ENCODE data around the gene FRMD4B. TPM values are rescaled to one million over a fixed set of nuclear protein-coding genes. Genes with fewer than 3 reads are reported as not detected.

Gene FRMD4B
- polyA plus RNA-seq, 2 of the 4 experiments (the other 2 are of a cell fraction) = 0.92 to 5.9 TPM

GRCh38 chr3:69255928-69256327, 130.0 kb downstream of the FRMD4B start:
- POLR2A ChIA-PET = no interaction called here
- TF ChIP-seq MAZ (IDR thresholded peaks at IDR 0.05; ENCODE audit: borderline replicate concordance, low read depth, low read length) (no peak), CBX8 (IDR thresholded peaks at IDR 0.05) (no peak), CTCF (IDR thresholded peaks at IDR 0.05) (no peak), GATA3 (IDR thresholded peaks at IDR 0.05; ENCODE audit: borderline replicate concordance) (no peak), NR3C1 (IDR thresholded peaks at IDR 0.05) (no peak), ZNF302 (CRISPR knock-in tag; IDR thresholded peaks at IDR 0.05) (no peak), ZFP36 (IDR thresholded peaks at IDR 0.05; ENCODE audit: borderline replicate concordance, partially characterized antibody) (no peak), TFCP2L1 (CRISPR knock-in tag; IDR thresholded peaks at IDR 0.05) (no peak)
- TF ChIP-seq, protein P1, sequence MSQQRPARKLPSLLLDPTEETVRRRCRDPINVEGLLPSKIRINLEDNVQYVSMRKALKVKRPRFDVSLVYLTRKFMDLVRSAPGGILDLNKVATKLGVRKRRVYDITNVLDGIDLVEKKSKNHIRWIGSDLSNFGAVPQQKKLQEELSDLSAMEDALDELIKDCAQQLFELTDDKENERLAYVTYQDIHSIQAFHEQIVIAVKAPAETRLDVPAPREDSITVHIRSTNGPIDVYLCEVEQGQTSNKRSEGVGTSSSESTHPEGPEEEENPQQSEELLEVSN (IDR thresholded peaks at IDR 0.05; ENCODE audit: borderline replicate concordance, low read depth) = no peak
- Histone ChIP-seq H3K27ac (no peak overlapping the region), H3K4me3 (no peak overlapping the region), H3K4me2 (no peak overlapping the region), H3K9me3 (no peaks in the 10 kb centered on the region), H3K4me1 (no peaks in the 10 kb centered on the region)
- ATAC-seq (no peak), FAIRE-seq (no peak), DNase-seq (ENCODE audit: low read depth in 1 of 2, low spot score in 1 of 2) (no peak)
- 38% methylated on average over 3 of the region's 3 CpGs for WGBS (ENCODE audit: missing lambda C conversion rate)
- CTCF ChIA-PET = no interaction called here

- Histone ChIP-seq H3K9me3 (no peaks in the 10 kb centered on the region), H3K4me1 (no peaks in the 10 kb centered on the region), H3K27ac (no peak overlapping the region), H3K4me3 (no peak overlapping the region), H3K4me2 (no peak overlapping the region)
- ChIA-PET POLR2A (no interaction called here), CTCF (interaction anchor here (1.1 to 1.4 kb wide), 2 partner anchors 32 to 93 kb away, joined by 3 to 4 read pairs; no protein-coding TSS in a partner anchor)
- DNase-seq (ENCODE audit: low read depth in 1 of 2, low spot score in 1 of 2) (no peak), ATAC-seq (no peak), FAIRE-seq (no peak)
- TF ChIP-seq ZNF302 (CRISPR knock-in tag; IDR thresholded peaks at IDR 0.05) (no peak), HES2 (IDR thresholded peaks at IDR 0.05) (no peak), EHF (CRISPR knock-in tag; IDR thresholded peaks at IDR 0.05) (no peak), POLR2A (IDR thresholded peaks at IDR 0.05; ENCODE audit: low read length) (no peak), KDM5A (IDR thresholded peaks at IDR 0.05) (no peak), POLR2AphosphoS2 (conservative IDR thresholded peaks at IDR 0.05; ENCODE audit: low read length) (no peak), ESRRA (IDR thresholded peaks at IDR 0.05; ENCODE audit: borderline replicate concordance, low read length) (no peak), EP300 (IDR thresholded peaks at IDR 0.05) (no peak), BHLHE40 (IDR thresholded peaks at IDR 0.05; ENCODE audit: low read depth, low read length) (no peak), SMC3 (IDR thresholded peaks at IDR 0.05) (no peak), ZC3H11A (IDR thresholded peaks at IDR 0.05) (no peak), HDAC2 (IDR thresholded peaks at IDR 0.05) (no peak), MYC (IDR thresholded peaks at IDR 0.05; ENCODE audit: borderline replicate concordance, low read length) (no peak), HMGXB4 (CRISPR knock-in tag; IDR thresholded peaks at IDR 0.05; ENCODE audit: borderline replicate concordance) (no peak)
- TF ChIP-seq, protein P2, sequence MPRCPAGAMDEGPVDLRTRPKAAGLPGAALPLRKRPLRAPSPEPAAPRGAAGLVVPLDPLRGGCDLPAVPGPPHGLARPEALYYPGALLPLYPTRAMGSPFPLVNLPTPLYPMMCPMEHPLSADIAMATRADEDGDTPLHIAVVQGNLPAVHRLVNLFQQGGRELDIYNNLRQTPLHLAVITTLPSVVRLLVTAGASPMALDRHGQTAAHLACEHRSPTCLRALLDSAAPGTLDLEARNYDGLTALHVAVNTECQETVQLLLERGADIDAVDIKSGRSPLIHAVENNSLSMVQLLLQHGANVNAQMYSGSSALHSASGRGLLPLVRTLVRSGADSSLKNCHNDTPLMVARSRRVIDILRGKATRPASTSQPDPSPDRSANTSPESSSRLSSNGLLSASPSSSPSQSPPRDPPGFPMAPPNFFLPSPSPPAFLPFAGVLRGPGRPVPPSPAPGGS (IDR thresholded peaks at IDR 0.05) = no peak
- WGBS (ENCODE audit: missing lambda C conversion rate) = 97% methylated on average over 4 of the region's 4 CpGs
These were observed 131.5 kb downstream of the FRMD4B start for GRCh38 chr3:69254351-69254750.

Data from A549 (cell line).